Stomach (tissue), 9 donors: ENCODE data around the gene AKIRIN2. TPM values are rescaled to one million over a fixed set of nuclear protein-coding genes. Genes with fewer than 3 reads are reported as not detected.

Experiments
- DNase-seq, 2 donors: peaks; one replicate each; pipeline versions ENCODE4 v3.0.0 to v3.0.0-alpha.2; 2013 to 2019
- H3K27ac ChIP-seq, 5 donors: fragments of 200-600 bp in 4 of 5; sonication (generic) in 4 of 5; one replicate each; pipeline ENCODE4 v1.5.1; 2013 to 2019; ENCODE audit warnings: mild to moderate bottlenecking in 1 of 5, moderate library complexity in 1 of 5
- H3K27me3 ChIP-seq, 3 donors: fragments of 200-600 bp; sonication (generic); one replicate each; pipeline ENCODE4 v1.5.1; 2017 to 2019; ENCODE audit warnings: mixed run types in 1 of 3
- H3K36me3 ChIP-seq, 4 donors: fragments of 200-600 bp; sonication (generic); 1 replicate in 3 of 4; 2 replicates in 1 of 4; pipeline ENCODE4 v1.5.1; 2016 to 2019
- H3K4me1 ChIP-seq, 4 donors: fragments of 200-600 bp; sonication (generic); one replicate each; pipeline ENCODE4 v1.5.1; 2016 to 2019
- H3K4me3 ChIP-seq, 4 donors: fragments of 200-600 bp; sonication (generic) in 3 of 4; one replicate each; pipeline ENCODE4 v1.5.1; 2016 to 2019; ENCODE audit warnings: mild to moderate bottlenecking in 1 of 4
- H3K9me3 ChIP-seq, 4 donors: fragments of 200-600 bp; sonication (generic); one replicate each; pipeline ENCODE4 v1.5.1; 2016 to 2019
- EP300 ChIP-seq: sonication (generic); formaldehyde crosslinking; IDR thresholded peaks from one replicate; pipeline ENCODE4 v1.6.1; 2017; ENCODE audit warnings: antibody characterized with exemption
- POLR2A ChIP-seq, 4 donors: fragments of 450-650 bp; IDR thresholded peaks; one replicate each; pipeline ENCODE4 v1.6.1; 2016; ENCODE audit warnings: antibody characterized with exemption in 4 of 4, control low read depth in 2 of 4, mild to moderate bottlenecking in 1 of 4, moderate library complexity in 1 of 4
- POLR2AphosphoS5 ChIP-seq, 3 donors: sonication (generic); formaldehyde crosslinking; IDR thresholded peaks; one replicate each; pipeline ENCODE4 v1.6.1; 2016; ENCODE audit warnings: antibody characterized with exemption in 3 of 3
- WGBS, 5 donors: extraction: QIAGEN DNeasy Blood & Tissue Kit in 3 of 5; methylation state at CpG; one replicate each; pipeline versions ENCODE4 v1.1.5 to v1.1.7; 2013 to 2018; 5-methylcytosine and 5-hydroxymethylcytosine counted together
- intact Hi-C: fragments of 100-400 bp; cut with DNase I; formaldehyde crosslinking; loops from one replicate; pipeline ENCODE4 v1.15.1; 2023; ENCODE audit warnings: low total_unique reads
- polyA plus RNA-seq, 3 donors: library from polyadenylated mRNA; stranded (reverse); fragments of 200-250 nt; gene quantifications; one replicate each; pipeline ENCODE4 v1.2.3, GENCODE V29; 2013
- total RNA-seq, 5 donors: library from RNA; depleted of rRNA; stranded (reverse); fragments of >200 nt; gene quantifications; one replicate each; pipeline versions ENCODE4 v1.1.0 to v1.2.3, GENCODE V29; 2014 to 2016
- TF ChIP-seq, protein P1 (sequence below), 7 experiments: fragments of 450-650 bp in 4 of 7; fragments of 200-600 bp in 3 of 7; sonication (generic) in 3 of 7; IDR thresholded peaks; one replicate each; pipeline ENCODE4 v1.5.1; 2016 to 2019; ENCODE audit warnings: antibody characterized with exemption in 7 of 7, control low read depth in 2 of 7, mild to moderate bottlenecking in 1 of 7
- donor health status: healthy with polysubstance abuse.
- donor health status: Bipolar disorder and iron deficiency.
- donor health status: healthy.

Gene AKIRIN2
- total and polyA plus RNA-seq, 8 donors, result 0.58 to 49.0 (median 12.7) TPM

DNA sequence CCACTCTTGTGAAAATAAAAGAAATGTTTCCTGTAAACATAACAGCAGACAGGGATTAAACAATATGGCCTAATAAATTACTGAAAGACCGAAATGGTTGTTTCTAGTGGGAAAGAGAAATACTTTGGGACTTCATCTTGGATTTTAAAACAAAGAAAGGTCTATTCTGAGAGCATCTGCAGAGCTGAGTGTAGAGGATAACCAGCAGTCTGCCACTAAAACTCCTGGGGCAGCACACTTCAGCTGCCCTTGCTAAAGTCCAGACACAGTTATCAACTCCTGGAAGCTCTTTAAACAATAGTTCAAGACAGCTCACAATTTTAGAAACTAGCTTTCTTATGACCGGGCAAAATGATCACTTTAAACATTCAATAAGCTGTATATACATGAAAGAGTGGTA, 38.6 kb downstream of the AKIRIN2 start:
- H3K4me3 ChIP-seq, result no peak overlapping the region
- H3K4me1 ChIP-seq, result peaks cover 0 to 21% (median 9%) of the 10 kb centered on the region in 4 donors
- no peaks in the 10 kb centered on the region for H3K27me3 ChIP-seq
- H3K36me3 ChIP-seq, result peaks cover 0 to 26% (median 14%) of the 10 kb centered on the region in 4 donors
- DNase-seq, result no peak
- no peak for TF ChIP-seq EP300
- no peak for TF ChIP-seq POLR2A (IDR thresholded peaks at IDR 0.05)
- TF ChIP-seq POLR2AphosphoS5 (IDR thresholded peaks at IDR 0.05), result no peak
- TF ChIP-seq, protein P1, sequence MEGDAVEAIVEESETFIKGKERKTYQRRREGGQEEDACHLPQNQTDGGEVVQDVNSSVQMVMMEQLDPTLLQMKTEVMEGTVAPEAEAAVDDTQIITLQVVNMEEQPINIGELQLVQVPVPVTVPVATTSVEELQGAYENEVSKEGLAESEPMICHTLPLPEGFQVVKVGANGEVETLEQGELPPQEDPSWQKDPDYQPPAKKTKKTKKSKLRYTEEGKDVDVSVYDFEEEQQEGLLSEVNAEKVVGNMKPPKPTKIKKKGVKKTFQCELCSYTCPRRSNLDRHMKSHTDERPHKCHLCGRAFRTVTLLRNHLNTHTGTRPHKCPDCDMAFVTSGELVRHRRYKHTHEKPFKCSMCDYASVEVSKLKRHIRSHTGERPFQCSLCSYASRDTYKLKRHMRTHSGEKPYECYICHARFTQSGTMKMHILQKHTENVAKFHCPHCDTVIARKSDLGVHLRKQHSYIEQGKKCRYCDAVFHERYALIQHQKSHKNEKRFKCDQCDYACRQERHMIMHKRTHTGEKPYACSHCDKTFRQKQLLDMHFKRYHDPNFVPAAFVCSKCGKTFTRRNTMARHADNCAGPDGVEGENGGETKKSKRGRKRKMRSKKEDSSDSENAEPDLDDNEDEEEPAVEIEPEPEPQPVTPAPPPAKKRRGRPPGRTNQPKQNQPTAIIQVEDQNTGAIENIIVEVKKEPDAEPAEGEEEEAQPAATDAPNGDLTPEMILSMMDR (IDR thresholded peaks at IDR 0.05), result no peak
- H3K9me3 ChIP-seq, result no peaks in the 10 kb centered on the region
- WGBS, 5 donors, result 61 to 84% (median 69%) methylated on average over 2 of the region's 2 CpGs
- intact Hi-C loops, result loop anchor here (10.0 kb wide), 1 partner anchor 131 kb away; no protein-coding TSS in a partner anchor
- no peak overlapping the region for H3K27ac ChIP-seq

DNA sequence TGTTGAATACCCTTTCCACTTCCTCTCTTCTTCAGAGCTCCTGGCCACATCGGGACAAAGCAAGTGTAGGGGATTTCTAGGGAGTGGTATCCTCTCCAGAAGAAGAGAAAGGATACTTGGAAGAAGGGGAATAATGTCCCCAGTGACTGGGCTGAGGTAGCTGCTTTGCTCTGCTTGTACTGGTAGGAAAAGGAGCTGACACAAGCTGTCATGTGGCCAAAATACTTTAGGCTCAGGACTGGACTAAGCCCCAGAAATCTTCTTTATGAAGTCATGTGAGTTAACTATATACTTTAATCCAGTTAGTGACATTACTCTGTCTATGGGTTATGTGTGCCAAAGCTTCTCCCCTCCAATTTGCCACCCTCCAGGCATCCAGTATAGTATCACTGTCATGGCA, 40.5 kb downstream of the AKIRIN2 start:
- intact Hi-C loops, result loop anchor here (10.0 kb wide), 1 partner anchor 133 kb away; no protein-coding TSS in a partner anchor
- Histone ChIP-seq H3K36me3 (peaks cover 0 to 18% (median 7%) of the 10 kb centered on the region in 4 donors), H3K27ac (peak overlapping the region in 2 of 5 donors; percentile 1 to 73), H3K4me3 (no peak overlapping the region), H3K9me3 (no peaks in the 10 kb centered on the region), H3K4me1 (peaks cover 0 to 27% (median 10%) of the 10 kb centered on the region in 4 donors), H3K27me3 (no peaks in the 10 kb centered on the region)
- DNase-seq, result no peak
- WGBS, 5 donors, result 33 to 89% (median 76%) methylated on average over 1 of the region's 1 CpG
- TF ChIP-seq, protein P1 (IDR thresholded peaks at IDR 0.05), result no peak
- TF ChIP-seq POLR2A (IDR thresholded peaks at IDR 0.05) (no peak), EP300 (no peak)

DNA sequence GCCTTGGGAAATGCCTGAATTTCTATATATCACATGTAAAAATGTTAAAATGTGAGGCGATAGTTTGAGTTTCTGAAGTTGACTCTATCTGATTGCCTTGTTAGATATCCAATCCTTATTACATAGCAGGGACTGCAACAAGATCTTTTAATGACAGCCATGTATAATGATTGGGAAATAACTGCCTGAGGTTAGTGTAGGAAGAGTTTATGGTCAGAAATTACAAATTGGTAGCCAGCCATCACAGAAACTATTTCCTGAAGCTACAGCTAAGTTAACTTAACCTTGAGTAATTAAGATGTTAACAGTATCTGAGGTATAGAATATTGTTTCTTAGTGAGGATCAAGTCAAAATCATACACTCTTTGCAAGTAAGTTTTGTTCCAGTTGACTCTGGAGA, 41.0 kb downstream of the AKIRIN2 start:
- Histone ChIP-seq H3K9me3 (no peaks in the 10 kb centered on the region), H3K4me1 (peaks cover 0 to 27% (median 10%) of the 10 kb centered on the region in 4 donors), H3K27ac (peak overlapping the region in 2 of 5 donors; percentile 1 to 73), H3K4me3 (no peak overlapping the region), H3K36me3 (peaks cover 0 to 18% (median 7%) of the 10 kb centered on the region in 4 donors), H3K27me3 (no peaks in the 10 kb centered on the region)
- DNase-seq, result no peak
- 80 to 95% (median 94%) methylated on average over 1 of the region's 1 CpG for WGBS, 5 donors
- TF ChIP-seq POLR2AphosphoS5 (IDR thresholded peaks at IDR 0.05) (no peak), POLR2A (IDR thresholded peaks at IDR 0.05) (no peak), EP300 (no peak)
- TF ChIP-seq, protein P1 (IDR thresholded peaks at IDR 0.05), result no peak
- intact Hi-C loops, result loop anchor here (10.0 kb wide), 1 partner anchor 134 kb away; no protein-coding TSS in a partner anchor

DNA sequence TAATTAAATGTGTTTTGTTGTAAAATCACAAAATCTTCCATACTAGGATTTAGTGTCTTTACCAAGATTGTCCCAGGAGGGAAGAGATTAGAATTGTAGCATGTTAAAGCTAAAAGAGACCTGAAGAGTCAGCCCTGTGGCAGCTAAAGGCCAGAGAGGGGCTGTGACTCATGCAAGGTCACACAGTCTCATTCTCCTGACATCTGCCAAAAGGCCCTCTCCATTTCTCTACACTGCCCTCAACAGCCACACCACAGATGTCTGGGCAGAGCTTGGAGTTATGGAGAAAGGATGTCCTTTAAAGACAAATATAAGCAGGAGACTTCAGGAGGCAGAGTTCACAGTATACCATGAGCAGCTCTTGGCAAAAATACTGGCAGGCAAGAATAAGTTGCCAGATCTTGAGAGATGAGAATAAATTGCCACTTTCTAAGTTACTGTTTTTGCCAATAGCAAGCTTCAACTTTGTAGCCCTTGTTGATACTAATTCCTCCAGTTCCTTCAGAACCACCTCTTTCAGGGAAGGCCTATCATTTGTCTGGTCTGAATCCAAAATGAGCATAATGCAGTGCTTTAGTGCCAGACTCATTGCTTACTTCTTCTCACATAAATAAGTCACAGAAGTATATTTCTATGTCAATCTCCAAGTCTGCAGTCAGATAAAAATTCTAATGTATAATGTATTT, 41.7 kb downstream of the AKIRIN2 start:
- no peak for TF ChIP-seq EP300
- no peak for TF ChIP-seq POLR2AphosphoS5 (IDR thresholded peaks at IDR 0.05)
- TF ChIP-seq POLR2A (IDR thresholded peaks at IDR 0.05), result no peak
- TF ChIP-seq, protein P1 (IDR thresholded peaks at IDR 0.05), result no peak
- H3K4me3 ChIP-seq, result no peak overlapping the region
- intact Hi-C loops, result loop anchor here (10.0 kb wide), 1 partner anchor 134 kb away; no protein-coding TSS in a partner anchor
- H3K4me1 ChIP-seq, result peaks cover 0 to 27% (median 10%) of the 10 kb centered on the region in 4 donors
- H3K27me3 ChIP-seq, result no peaks in the 10 kb centered on the region
- peak overlapping the region in 1 of 5 donors; percentile 73 for H3K27ac ChIP-seq
- H3K9me3 ChIP-seq, result no peaks in the 10 kb centered on the region
- DNase-seq, result no peak
- H3K36me3 ChIP-seq, result peaks cover 0 to 18% (median 7%) of the 10 kb centered on the region in 4 donors
